Activated CD4-positive, alpha-beta T cell treated with anti-CD3 and anti-CD28 coated beads for 1 hour (primary cell): ENCODE measurements around the gene CNOT1.
"Not testable (repeated sequence)": the region's sequence is repeated elsewhere in the genome, so short reads cannot be mapped to it uniquely, and the experiment has no call there.

Source experiments
- DNase-seq: peaks from one replicate; pipeline ENCODE4 v3.0.0-alpha.2; 2020

The CNOT1 gene

DNA sequence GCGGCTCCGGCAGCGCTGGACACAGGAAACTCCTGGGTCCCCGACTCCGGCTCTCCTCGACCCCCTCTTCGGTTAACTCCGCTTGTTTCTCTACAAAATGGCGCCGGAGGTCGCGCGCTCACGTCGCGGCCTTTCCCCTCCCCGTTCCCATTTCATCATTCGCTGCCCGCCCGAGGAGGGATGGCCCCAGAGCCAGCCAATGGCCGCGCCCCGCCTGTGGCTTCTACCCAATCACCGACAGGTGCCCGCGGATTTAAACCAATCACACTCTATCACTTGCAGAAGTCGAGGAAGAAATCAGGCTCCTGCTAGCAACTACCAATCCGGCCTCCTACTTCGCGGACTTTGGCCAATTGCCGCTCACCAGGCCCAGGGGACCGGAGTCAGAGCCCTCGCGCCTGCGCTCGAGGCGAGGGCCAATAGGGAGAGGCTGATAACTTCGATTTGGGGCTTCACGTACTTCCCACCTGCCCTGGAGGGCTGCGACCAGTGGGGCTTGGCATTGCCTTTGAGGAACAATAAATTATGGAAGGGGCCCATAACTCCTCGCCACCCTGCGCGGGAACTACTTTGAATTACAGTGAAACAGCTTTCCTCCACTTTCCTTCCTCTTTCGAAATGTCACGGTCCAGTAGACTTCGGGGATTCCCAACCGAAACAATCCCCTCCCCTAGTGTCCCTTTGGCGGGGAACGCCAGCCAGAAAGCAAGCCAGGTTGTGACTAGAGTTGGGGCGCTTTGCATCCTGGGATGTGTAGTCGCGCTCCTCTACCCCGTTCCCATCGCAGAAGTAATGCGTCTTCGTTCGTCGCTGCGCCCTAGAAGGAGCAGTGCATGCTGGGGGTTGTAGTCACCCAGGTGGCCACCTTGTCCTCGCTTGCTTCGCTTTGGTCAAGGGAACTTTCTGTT is at the start of gene CNOT1:
Gene CNOT1, minus strand, starts transcription at position 94 of the 908 bp plus-strand sequence. CDS start 30,489 bp downstream, outside the sequence.
- peak; percentile 96 for DNase-seq

DNA sequence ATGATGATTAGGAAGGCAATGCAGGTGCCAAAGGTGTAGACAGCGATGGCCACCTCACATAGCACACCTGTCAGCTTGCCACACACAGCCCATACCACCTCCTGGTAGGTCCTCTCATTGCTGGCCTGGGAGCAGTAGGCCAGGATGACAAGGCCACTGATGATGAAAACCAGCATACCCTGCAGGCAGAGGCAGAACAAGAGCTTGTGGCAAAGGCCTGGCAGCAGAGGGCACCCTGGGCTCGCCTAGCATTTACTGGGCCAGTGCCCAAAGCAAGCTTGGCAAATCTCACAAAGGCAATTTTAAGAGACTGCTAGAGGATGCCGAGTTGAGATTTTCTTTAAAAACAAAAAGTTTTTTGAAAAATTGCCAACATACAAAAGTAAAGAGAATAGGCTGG is 49.1 kb upstream of the CNOT1 start:
- DNase-seq = no peak

- DNase-seq = no peak
These were observed 48.6 kb upstream of the CNOT1 start for GRCh38 chr16:58678269-58678668.

DNA sequence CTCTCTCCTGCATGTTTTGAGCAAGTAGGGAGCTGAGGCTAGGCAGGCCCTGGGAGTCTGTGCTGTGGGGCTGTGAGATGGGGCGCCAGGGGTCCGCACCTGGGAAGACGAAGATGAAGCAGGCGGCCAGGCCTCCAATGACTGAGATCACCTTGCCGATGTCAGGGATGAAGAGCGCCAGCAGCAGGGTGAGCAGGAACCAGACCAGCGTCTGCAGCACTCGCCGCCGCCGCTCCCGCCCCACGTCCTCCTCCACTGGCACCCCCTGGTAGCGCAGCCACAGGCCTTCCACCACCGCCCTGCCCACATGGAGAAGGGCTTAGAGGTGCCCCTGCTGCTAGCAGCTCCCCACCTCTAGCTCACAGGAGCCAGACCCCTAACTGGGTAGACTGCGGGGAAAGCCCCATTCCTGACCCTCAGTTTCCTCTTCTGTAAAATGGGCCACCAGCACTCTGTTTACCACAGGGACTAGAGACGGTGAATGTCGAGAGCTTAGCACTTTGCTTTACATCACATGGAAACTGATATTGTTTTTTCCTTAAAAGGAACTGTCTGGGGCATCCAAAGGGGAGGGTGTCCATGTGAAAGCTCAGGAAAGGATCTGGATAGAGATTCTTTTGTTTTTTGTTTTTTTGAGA is 41.4 kb upstream of the CNOT1 start:
- no peak for DNase-seq

- DNase-seq = no peak
These were observed 40.6 kb upstream of the CNOT1 start for GRCh38 chr16:58670177-58670576.

- no peak for DNase-seq
These were observed 35.6 kb upstream of the CNOT1 start for GRCh38 chr16:58665200-58665599.

- no peak for DNase-seq
These were observed 31.7 kb upstream of the CNOT1 start for GRCh38 chr16:58661199-58661830.

DNA sequence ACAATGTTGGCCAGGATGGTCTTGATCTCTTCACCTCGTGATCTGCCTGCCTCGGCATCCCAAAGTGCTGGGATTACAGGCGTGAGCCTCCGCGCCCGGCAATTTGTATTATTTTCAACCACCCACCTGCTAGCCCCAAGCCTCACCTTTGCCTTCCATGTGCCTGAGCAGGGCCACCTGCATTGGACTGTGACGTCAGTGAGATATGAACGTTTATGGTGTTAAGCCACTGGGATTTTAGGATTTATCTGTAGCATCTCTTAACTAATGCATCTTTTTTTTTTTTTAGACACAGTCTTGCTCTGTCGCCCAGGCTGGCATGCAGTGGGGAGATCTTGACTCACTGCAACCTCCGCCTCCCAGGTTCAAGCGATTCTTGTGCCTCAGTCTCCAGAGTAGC is 30.3 kb upstream of the CNOT1 start:
- DNase-seq = not testable (repeated sequence)

DNA sequence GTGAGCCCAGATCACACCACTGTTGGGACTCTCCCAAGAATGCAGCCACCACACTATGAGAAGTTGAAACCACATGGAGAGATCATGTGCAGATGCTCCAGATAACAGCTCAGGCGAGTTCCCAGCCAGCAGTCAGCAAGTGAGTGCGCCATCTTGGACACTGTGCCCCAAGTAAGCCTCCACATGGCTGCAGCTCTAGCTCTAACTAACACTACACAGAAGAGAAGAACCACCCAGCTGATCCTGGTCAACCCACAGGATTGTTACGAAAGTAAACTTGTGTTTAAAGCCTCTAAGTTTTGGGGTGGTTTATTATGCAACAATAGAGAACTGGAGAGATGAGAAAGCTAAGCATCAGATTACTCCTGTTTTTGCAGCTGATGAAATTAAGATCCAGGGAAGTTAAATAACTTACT is 29.2 kb upstream of the CNOT1 start:
- no peak for DNase-seq

DNA sequence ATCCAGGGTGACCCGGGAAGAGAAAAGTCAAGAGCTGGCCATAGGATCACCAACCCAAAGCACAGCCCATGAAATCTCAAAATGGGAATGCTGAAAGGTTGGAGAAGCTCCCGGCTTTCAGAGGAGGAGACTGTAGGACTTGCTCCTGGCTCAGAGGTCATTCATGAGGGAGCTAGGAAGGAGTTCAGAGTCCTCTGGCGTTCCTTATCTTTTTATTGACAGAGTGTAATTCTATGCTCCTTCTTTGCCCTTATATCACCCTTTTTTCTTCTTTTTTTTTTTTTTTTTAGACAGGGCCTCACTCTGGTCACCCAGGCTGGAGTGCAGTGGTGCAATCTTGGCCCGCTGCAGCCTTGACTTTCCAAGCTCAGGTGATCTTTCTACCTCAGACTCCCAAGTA is 27.3 kb upstream of the CNOT1 start:
- no peak for DNase-seq

DNA sequence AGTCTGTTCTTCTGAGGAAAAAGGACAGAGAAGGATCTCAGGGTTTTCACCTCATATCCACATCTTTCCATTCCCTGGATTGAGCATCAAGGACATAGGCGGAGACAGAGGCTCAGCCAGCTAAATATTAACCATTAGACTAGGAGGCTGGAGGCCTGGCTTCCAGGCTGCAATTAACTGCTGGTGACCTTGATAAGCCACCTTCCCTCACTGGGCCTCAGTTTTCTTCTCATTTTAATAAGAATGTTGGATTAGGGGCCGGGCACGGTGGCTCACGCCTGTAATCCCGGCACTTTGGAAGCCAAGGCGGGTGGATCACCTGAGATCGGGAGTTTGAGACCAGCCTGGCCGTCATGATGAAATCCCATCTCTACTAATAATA is 25.6 kb upstream of the CNOT1 start:
- no peak for DNase-seq

- DNase-seq = no peak
These were observed 25.1 kb upstream of the CNOT1 start for GRCh38 chr16:58654560-58655214.

- no peak for DNase-seq
These were observed 23.1 kb upstream of the CNOT1 start for GRCh38 chr16:58652741-58653140.

- DNase-seq = no peak
These were observed 22.3 kb upstream of the CNOT1 start for GRCh38 chr16:58651965-58652348.

DNA sequence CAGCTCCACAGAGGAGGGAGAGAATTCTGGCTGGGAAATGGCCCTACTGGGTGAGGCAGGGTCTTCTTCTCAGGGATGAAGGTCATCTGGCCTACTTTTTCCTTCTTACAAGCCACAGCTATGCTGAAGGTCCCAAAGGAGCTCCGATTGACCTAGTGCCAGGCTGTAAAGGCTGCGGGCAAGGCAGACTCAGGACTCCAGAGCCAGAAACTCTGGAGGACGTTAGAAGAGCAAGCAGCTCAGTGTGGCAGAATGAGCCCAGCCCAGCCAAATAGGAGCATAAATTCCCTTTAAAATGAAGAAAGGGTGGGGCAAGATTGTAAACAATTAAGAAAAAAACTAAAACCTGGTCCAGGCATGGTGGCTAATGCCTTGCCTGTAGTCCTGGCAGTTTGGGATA is 20.1 kb upstream of the CNOT1 start:
- DNase-seq = no peak

- no peak for DNase-seq
These were observed 17.5 kb upstream of the CNOT1 start for GRCh38 chr16:58647107-58647506.

DNA sequence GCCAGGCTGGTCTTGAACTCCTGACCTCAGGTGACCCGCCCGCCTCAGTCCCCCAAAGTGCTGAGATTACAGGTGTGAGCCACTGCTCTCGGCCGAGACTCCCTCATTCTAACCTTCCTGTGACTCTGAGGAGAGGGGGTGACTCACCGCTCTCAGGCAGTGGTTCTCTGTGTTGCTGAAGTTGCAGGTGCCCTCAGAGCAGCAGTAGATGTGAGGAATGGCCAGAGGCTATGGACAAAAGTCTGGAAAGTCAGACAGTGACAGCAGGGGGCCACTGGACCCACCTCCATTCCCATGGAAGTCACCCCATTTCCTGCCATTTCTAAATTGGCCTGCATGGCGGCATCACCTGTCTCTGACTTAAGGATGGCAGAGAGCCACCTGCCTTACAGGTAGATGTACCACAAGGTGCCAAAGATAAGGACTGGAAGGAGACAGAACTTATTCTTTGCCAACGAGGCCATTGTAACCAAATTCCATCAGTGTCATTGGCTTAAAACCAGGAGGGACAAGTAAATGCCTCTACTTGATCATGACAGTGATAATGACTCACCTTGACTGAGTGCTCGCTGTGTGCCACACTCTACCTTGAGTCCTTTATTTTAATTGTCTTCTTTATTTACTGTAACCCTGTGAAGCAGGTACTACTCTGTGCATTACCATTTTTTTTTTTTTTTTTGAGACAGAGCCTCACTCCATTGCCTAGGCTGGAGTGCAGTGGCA is 15.3 kb upstream of the CNOT1 start:
- DNase-seq = no peak

GRCh38 chr16:58644108-58644507 is 14.5 kb upstream of the CNOT1 start:
- no peak for DNase-seq

- no peak for DNase-seq
These were observed 11.3 kb upstream of the CNOT1 start for GRCh38 chr16:58640949-58641348.

- no peak for DNase-seq
These were observed 10.2 kb upstream of the CNOT1 start for GRCh38 chr16:58639836-58640235.

GRCh38 chr16:58639230-58639629 is 9.6 kb upstream of the CNOT1 start:
- DNase-seq = no peak

DNA sequence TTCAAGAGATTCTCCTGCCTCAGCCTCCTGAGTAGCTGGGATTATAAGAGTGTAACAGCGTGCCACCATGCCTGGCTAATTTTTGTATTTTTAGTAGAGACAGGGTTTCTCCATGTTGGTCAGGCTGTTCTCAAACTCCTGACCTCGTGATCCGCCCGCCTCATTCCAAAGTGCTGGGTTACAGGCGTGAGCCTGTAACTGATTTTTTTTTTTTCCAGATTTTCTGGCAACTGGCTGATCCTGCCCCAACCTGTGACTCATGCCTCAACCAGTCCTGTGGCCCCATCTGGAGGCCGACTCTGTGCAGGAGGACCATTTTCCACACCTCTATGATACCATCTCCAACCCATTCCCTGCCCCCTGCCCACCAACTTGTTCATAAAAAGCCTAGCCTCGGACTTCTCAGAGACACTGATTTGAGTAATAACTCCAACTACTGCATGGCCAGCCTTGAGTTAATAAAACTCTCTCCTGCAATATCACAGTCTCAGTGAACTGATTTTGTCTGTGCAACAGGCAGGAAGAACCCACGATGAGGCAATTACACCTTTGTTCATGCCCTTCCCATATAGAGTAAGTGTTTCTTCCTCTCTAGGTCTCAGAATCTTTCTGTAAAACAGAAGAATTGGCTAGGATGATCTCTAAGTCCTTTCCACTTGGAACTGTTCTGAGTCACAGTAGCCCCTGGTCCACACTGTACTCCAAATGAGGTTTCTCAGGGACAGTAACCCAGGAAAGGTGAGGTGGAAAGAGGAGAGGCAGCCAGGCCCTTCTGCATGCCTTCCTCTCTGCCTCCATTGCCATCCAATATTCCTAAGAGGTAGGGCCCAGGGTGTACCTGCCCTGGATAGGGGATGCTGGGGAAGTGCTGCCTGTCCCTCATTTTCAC is 8.8 kb upstream of the CNOT1 start:
- no peak for DNase-seq
